ENCODE measurements around the gene ACSS2.

The ACSS2 gene

GRCh38 chr20:34923414-34923813 is 47.0 kb downstream of the ACSS2 start:
- no peak for DNase-seq (ENCODE audit: low read depth, low spot score)
- no peak for TF ChIP-seq CTCF (IDR thresholded peaks at IDR 0.05; ENCODE audit: insufficient read depth, low read length, missing control alignments)
- POLR2A ChIA-PET, result no interaction called here
- no peak overlapping the region for H3K4me3 ChIP-seq (ENCODE audit: low read depth, low read length)
- CTCF ChIA-PET, result no interaction called here

GRCh38 chr20:34925341-34925740 is 48.9 kb downstream of the ACSS2 start:
- TF ChIP-seq CTCF (IDR thresholded peaks at IDR 0.05; ENCODE audit: insufficient read depth, low read length, missing control alignments), result no peak
- H3K4me3 ChIP-seq (ENCODE audit: low read depth, low read length), result no peak overlapping the region
- DNase-seq (ENCODE audit: low read depth, low spot score), result no peak
- POLR2A ChIA-PET, result no interaction called here
- CTCF ChIA-PET, result interaction anchor here (1.0 to 1.5 kb wide), 2 partner anchors 11 to 51 kb away, joined by 3 read pairs; no protein-coding TSS in a partner anchor

- ChIA-PET POLR2A (no interaction called here), CTCF (interaction anchor here (1.5 kb wide), 1 partner anchor 52 kb away, joined by 3 read pairs; no protein-coding TSS in a partner anchor)
- no peak for DNase-seq (ENCODE audit: low read depth, low spot score)
- no peak for TF ChIP-seq CTCF (IDR thresholded peaks at IDR 0.05; ENCODE audit: insufficient read depth, low read length, missing control alignments)
- no peak overlapping the region for H3K4me3 ChIP-seq (ENCODE audit: low read depth, low read length)
Observed at GRCh38 chr20:34925981-34926380, 49.6 kb downstream of the ACSS2 start.

- H3K4me3 ChIP-seq (ENCODE audit: low read depth, low read length), result no peak overlapping the region
- ChIA-PET POLR2A (no interaction called here), CTCF (interaction anchor here (1.5 kb wide), 1 partner anchor 53 kb away, joined by 3 read pairs; no protein-coding TSS in a partner anchor)
- no peak for TF ChIP-seq CTCF (IDR thresholded peaks at IDR 0.05; ENCODE audit: insufficient read depth, low read length, missing control alignments)
- no peak for DNase-seq (ENCODE audit: low read depth, low spot score)
Observed at GRCh38 chr20:34926581-34926980, 50.2 kb downstream of the ACSS2 start.

GRCh38 chr20:34927736-34928135 is 51.3 kb downstream of the ACSS2 start:
- POLR2A ChIA-PET, result no interaction called here
- DNase-seq (ENCODE audit: low read depth, low spot score), result no peak
- CTCF ChIA-PET, result no interaction called here
- H3K4me3 ChIP-seq (ENCODE audit: low read depth, low read length), result no peak overlapping the region
- TF ChIP-seq CTCF (IDR thresholded peaks at IDR 0.05; ENCODE audit: insufficient read depth, low read length, missing control alignments), result no peak

- ChIA-PET CTCF (interaction anchor here (1.0 kb wide), 1 partner anchor 53 kb away, joined by 3 read pairs; no protein-coding TSS in a partner anchor), POLR2A (no interaction called here)
- DNase-seq (ENCODE audit: low read depth, low spot score), result no peak
- H3K4me3 ChIP-seq (ENCODE audit: low read depth, low read length), result no peak overlapping the region
- TF ChIP-seq CTCF (IDR thresholded peaks at IDR 0.05; ENCODE audit: insufficient read depth, low read length, missing control alignments), result no peak
Observed at GRCh38 chr20:34928411-34928810, 52.0 kb downstream of the ACSS2 start.

Data from AG04449 (cell line).